Lung microvascular endothelial cell (primary cell): ENCODE data around the gene KLHL1. TPM values are rescaled to one million over a fixed set of nuclear protein-coding genes. Genes with fewer than 3 reads are reported as not detected.

ENCODE experiments used
- DNase-seq, 2 donors: peaks; one replicate each; pipeline versions ENCODE4 v3.0.0 to v3.0.0-alpha.2; 2010; ENCODE audit warnings: low read depth in 2 of 2
- total RNA-seq: library from RNA; depleted of rRNA; stranded (reverse); fragments of >200 nt; gene quantifications from 2 replicates; pipeline ENCODE4 v1.2.1, GENCODE V29; 2014

The KLHL1 gene
- total RNA-seq, 1 donor from 2014 or later = not detected

DNA sequence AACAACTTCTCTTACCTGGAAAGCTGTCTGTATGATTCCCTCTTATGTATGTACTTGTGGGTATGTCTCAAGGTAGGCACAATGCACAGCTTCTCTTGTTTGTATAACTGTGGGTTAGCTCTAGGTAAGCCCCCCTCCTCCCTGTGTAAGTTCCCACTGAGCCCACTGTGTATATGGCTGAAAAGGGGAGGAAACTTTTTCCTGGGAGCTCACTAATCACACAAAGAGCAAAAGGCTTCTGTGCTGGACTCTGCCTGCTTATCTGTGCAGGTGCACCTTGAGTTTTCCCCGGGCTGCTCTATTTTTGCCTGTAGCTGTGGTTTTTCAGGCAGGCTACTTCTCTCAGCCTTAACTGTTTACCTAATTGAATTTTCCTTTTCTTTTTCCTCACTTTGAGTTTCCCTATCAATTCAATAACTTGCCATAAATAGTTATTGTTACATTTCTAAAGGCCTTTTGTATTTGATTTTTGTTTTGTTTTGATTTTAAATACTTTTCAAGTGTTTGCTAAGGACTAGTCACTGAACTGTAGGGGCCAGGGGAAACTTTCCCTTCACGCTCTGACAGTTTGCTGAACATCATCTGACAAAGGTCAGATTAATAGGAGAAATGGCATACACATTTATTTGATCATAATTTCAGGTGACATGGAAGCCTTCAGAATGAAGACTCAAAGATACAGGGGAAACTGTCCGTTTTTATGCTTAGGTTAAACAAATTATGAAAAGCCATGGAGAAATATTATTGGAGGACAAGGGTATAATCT is 424.1 kb downstream of the KLHL1 start:
- no peak for DNase-seq

DNA sequence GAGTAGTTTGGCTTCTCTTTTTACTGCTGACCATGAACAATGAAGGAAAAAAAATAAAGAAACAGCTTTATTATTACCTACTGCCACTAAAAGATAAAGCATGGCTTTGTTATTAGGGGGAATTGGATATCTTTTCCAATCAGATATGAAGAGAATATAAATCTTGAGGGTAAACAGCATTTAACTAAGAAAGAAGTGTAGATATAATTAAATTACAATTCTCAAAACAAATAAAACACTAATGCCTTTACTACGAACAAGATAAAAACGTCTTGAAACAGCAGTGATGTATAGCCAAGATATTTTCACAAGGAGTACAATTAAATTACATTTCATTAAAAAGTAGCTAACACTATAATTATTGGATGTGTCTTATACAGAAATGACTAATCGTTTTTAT is 426.5 kb downstream of the KLHL1 start:
- DNase-seq = no peak

- DNase-seq = no peak
These were observed 430.9 kb downstream of the KLHL1 start for GRCh38 chr13:69677343-69677742.

GRCh38 chr13:69676286-69676685 is 432.0 kb downstream of the KLHL1 start:
- DNase-seq = no peak

DNA sequence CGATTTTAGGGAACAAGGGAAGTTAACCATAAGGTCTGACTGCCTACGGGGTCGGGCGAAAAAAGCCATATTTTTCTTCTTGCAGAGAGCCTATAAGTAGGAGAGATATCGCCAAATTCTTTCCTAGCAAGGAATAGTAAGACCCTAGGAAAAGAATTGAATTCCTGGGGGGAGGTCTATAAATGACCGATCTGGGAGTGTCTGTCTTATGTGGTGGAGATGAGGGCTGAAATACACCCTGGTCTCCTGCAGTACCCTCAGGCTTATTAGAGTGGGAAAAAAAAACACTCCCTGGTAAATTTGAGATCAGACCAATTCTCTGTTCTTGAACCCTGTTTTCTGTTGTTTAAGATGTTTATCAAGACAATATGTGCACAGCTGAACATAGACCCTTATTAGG is 448.1 kb downstream of the KLHL1 start:
- DNase-seq = no peak

DNA sequence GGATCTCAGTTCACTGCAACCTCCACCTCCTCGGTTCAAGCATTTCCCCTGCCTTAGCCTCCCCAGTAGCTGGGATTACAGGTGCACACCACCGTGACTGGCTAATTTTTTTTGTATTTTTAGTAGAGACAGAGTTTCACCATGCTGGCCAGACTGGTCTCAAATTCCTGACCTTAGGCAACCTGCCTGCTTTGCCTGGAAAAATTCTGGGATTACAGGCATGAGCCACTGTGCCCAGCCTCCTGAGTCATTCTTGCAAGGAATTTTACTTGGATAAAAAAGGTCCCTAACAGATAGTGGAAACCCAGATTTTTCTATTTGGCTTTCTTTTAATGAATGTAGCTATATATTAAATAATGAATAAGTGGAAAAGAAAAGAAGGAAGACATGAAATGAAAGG is 450.6 kb downstream of the KLHL1 start:
- no peak for DNase-seq

- no peak for DNase-seq
These were observed 453.9 kb downstream of the KLHL1 start for GRCh38 chr13:69654392-69654791.

Other genes with a start within 250 kb of the KLHL1 start
- gene ATXN8OS, start 626 bp downstream of the KLHL1 start, total RNA-seq = not detected in 2 replicates